Natural killer cell (primary cell): ENCODE results near the gene WFIKKN2. TPM values are rescaled to one million over a fixed set of nuclear protein-coding genes. Genes with fewer than 3 reads are reported as not detected.

Source experiments
- ATAC-seq, 3 donors: fragments of 150-1000 bp in 2 of 3; fragments of 200-7000 bp in 1 of 3; cut with Tn5 transposase; 1 replicate in 1 of 3; 2 replicates in 2 of 3; pipeline ENCODE4 v1.10.0; 2021; ENCODE audit warnings: mild to moderate bottlenecking in 2 of 3, moderate library complexity in 2 of 3
- DNase-seq, 2 donors: peaks; one replicate each; pipeline versions ENCODE4 v3.0.0 to v3.0.0-alpha.2; 2013 to 2021; ENCODE audit warnings: mixed read lengths in 1 of 2
- H3K27ac ChIP-seq: one replicate; pipeline ENCODE4 v1.5.1; 2013; ENCODE audit warnings: mild to moderate bottlenecking, low read length
- H3K27me3 ChIP-seq: one replicate; pipeline ENCODE4 v1.6.1; 2013; ENCODE audit warnings: low read length; ENCODE audit not compliant: control insufficient read depth, insufficient read depth
- H3K36me3 ChIP-seq: one replicate; pipeline ENCODE4 v1.6.1; 2013; ENCODE audit warnings: low read length; ENCODE audit not compliant: control insufficient read depth, insufficient read depth
- H3K4me1 ChIP-seq: one replicate; pipeline ENCODE4 v1.6.1; 2013; ENCODE audit warnings: low read length; ENCODE audit not compliant: control insufficient read depth, insufficient read depth
- H3K4me3 ChIP-seq: one replicate; pipeline ENCODE4 v1.5.1; 2013; ENCODE audit warnings: low read length
- H3K9me3 ChIP-seq: one replicate; pipeline ENCODE4 v1.6.1; 2013; ENCODE audit warnings: low read length; ENCODE audit not compliant: control insufficient read depth, insufficient read depth
- H3K27ac Mint-ChIP-seq, 2 donors: one replicate each; pipeline ENCODE4 v1.8.0; 2022; ENCODE audit warnings: mild to moderate bottlenecking in 2 of 2, mixed read lengths in 2 of 2, moderate library complexity in 1 of 2
- H3K27me3 Mint-ChIP-seq, 2 donors: one replicate each; pipeline ENCODE4 v1.8.0; 2022; ENCODE audit warnings: low read depth in 2 of 2, mixed read lengths in 2 of 2
- H3K36me3 Mint-ChIP-seq: one replicate; pipeline ENCODE4 v1.8.0; 2022; ENCODE audit warnings: mixed read lengths
- H3K4me1 Mint-ChIP-seq, 2 donors: one replicate each; pipeline ENCODE4 v1.8.0; 2022; ENCODE audit warnings: mixed read lengths in 2 of 2
- H3K4me3 Mint-ChIP-seq: one replicate; pipeline ENCODE4 v1.8.0; 2022; ENCODE audit warnings: mild to moderate bottlenecking, moderate library complexity, mixed read lengths
- H3K9me3 Mint-ChIP-seq, 2 donors: one replicate each; pipeline ENCODE4 v1.8.0; 2022; ENCODE audit warnings: mixed read lengths in 2 of 2
- WGBS: methylation state at CpG from one replicate; pipeline ENCODE4 v1.1.7; 2013; ENCODE audit warnings: missing lambda C conversion rate; ENCODE audit not compliant: insufficient coverage; 5-methylcytosine and 5-hydroxymethylcytosine counted together
- intact Hi-C: fragments of 100-400 bp; cut with micrococcal nuclease; formaldehyde crosslinking; loops from one replicate; pipeline ENCODE4 v1.14.2; 2022
- total RNA-seq, 4 donors: library from RNA; stranded (reverse); fragments of 120-200 nt in 1 of 4; gene quantifications; one replicate each; pipeline versions ENCODE4 v1.2.3 to v1.2.4, GENCODE V29; 2013 to 2022
- TF ChIP-seq, protein P1 (sequence below): fragments of 200-600 bp; IDR thresholded peaks from one replicate; pipeline ENCODE4 v1.8.0; 2022; ENCODE audit warnings: antibody characterized with exemption

Gene WFIKKN2
- total RNA-seq, 3 donors from 2014 or later (not counting 1 experiment from before 2014, with no cell fraction given): not detected

- Mint-ChIP-seq H3K27me3 (peaks cover 0 to 10% of the 10 kb centered on the region in 2 donors), H3K4me1 (peaks cover 42 to 46% of the 10 kb centered on the region in 2 donors), H3K36me3 (peaks cover 7% of the 10 kb centered on the region), H3K27ac (peak overlapping the region; percentile 85 to 89), H3K4me3 (peak overlapping the region; percentile 97), H3K9me3 (no peaks in the 10 kb centered on the region)
- peak overlapping the region; percentile 66 for H3K4me3 ChIP-seq
- ATAC-seq: no peak
- DNase-seq: peak; percentile 39 to 77
- H3K27me3 ChIP-seq: no peaks in the 10 kb centered on the region
- H3K36me3 ChIP-seq: peaks cover 10% of the 10 kb centered on the region
- 1% methylated on average over 47 of the region's 50 CpGs for WGBS
- TF ChIP-seq, protein P1, sequence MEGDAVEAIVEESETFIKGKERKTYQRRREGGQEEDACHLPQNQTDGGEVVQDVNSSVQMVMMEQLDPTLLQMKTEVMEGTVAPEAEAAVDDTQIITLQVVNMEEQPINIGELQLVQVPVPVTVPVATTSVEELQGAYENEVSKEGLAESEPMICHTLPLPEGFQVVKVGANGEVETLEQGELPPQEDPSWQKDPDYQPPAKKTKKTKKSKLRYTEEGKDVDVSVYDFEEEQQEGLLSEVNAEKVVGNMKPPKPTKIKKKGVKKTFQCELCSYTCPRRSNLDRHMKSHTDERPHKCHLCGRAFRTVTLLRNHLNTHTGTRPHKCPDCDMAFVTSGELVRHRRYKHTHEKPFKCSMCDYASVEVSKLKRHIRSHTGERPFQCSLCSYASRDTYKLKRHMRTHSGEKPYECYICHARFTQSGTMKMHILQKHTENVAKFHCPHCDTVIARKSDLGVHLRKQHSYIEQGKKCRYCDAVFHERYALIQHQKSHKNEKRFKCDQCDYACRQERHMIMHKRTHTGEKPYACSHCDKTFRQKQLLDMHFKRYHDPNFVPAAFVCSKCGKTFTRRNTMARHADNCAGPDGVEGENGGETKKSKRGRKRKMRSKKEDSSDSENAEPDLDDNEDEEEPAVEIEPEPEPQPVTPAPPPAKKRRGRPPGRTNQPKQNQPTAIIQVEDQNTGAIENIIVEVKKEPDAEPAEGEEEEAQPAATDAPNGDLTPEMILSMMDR: no peak
- no peaks in the 10 kb centered on the region for H3K9me3 ChIP-seq
- peaks cover 23% of the 10 kb centered on the region for H3K4me1 ChIP-seq
- intact Hi-C loops: loop anchor here (5.0 kb wide), 3 partner anchors 67 to 302 kb away; partner anchors contain the start of genes NME1 and NME2
- peak overlapping the region; percentile 67 for H3K27ac ChIP-seq
Measured at GRCh38 chr17:50865060-50865867, 29.9 kb downstream of the WFIKKN2 start.

DNA sequence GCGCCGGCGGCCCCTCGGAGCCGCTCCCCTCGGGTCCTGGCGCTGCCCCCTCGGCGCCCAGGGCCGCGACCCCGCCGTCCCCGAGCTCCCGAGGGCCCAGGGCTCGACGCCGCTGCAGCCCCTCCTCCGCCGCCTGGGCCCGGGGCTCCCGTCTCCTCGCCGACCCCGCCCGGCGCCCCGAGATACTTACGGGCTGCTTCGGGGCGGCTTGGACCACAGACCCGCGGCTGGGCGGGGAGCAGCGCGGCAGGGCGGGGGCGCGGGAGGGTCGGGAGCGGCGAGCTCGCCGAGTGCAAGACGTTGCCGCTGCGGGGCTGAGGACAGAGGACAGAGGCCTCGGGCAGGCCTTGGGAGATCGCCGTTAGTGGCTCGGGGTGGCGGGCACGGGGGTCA, 30.5 kb downstream of the WFIKKN2 start:
- Histone ChIP-seq H3K27ac (peak overlapping the region; percentile 79), H3K4me1 (peaks cover 28% of the 10 kb centered on the region), H3K4me3 (peak overlapping the region; percentile 66), H3K36me3 (peaks cover 10% of the 10 kb centered on the region), H3K9me3 (no peaks in the 10 kb centered on the region), H3K27me3 (no peaks in the 10 kb centered on the region)
- peak overlapping the region; percentile 89 to 95 for H3K27ac Mint-ChIP-seq
- intact Hi-C loops: loop anchor here (1.0 to 5.0 kb wide), 5 partner anchors 14 to 301 kb away; partner anchors contain the start of genes NME1 and NME2
- no peaks in the 10 kb centered on the region for H3K9me3 Mint-ChIP-seq
- no peak for ATAC-seq
- under 1% methylated on average over 53 of the region's 53 CpGs for WGBS
- peak overlapping the region; percentile 94 for H3K4me3 Mint-ChIP-seq
- DNase-seq: no peak
- TF ChIP-seq, protein P1: no peak
- peaks cover 42 to 46% of the 10 kb centered on the region in 2 donors for H3K4me1 Mint-ChIP-seq
- peaks cover 0 to 10% of the 10 kb centered on the region in 2 donors for H3K27me3 Mint-ChIP-seq
- H3K36me3 Mint-ChIP-seq: peaks cover 7% of the 10 kb centered on the region

- TF ChIP-seq, protein P1: no peak
- H3K4me3 Mint-ChIP-seq: peak within 1 kb of the TSS; percentile 97
- H3K27ac ChIP-seq: peak within 1 kb of the TSS; percentile 93
- no peaks in the 10 kb centered on the region for H3K27me3 ChIP-seq
- peak; percentile 94 to 97 for DNase-seq
- under 1% methylated on average over 75 of the region's 75 CpGs for WGBS
- peaks cover 33% of the 10 kb centered on the region for H3K4me1 ChIP-seq
- H3K9me3 ChIP-seq: no peaks in the 10 kb centered on the region
- H3K27me3 Mint-ChIP-seq: peaks cover 0 to 10% of the 10 kb centered on the region in 2 donors
- H3K9me3 Mint-ChIP-seq: no peaks in the 10 kb centered on the region
- peak within 1 kb of the TSS; percentile 81 for H3K4me3 ChIP-seq
- H3K36me3 Mint-ChIP-seq: peaks cover 6% of the 10 kb centered on the region
- intact Hi-C loops: loop anchor here (1.0 to 5.0 kb wide), 5 partner anchors 14 to 301 kb away; partner anchors contain the start of genes NME1 and NME2
- peak; percentile 78 to 92 (median 84) for ATAC-seq
- peaks cover 10% of the 10 kb centered on the region for H3K36me3 ChIP-seq
- H3K27ac Mint-ChIP-seq: peak within 1 kb of the TSS; percentile 89 to 95
- peaks cover 46 to 50% of the 10 kb centered on the region in 2 donors for H3K4me1 Mint-ChIP-seq
Measured at GRCh38 chr17:50866261-50866949, 31.0 kb downstream of the WFIKKN2 start, which contains the start of gene TOB1. Gene TOB1 (minus strand): TSS chr17:50866354. CDS start chr17:50864017, 2,337 bp downstream.
